Measurements from ENCODE around the gene RAX2. TPM values are rescaled to one million over a fixed set of nuclear protein-coding genes. Genes with fewer than 3 reads are reported as not detected.

The RAX2 gene
- total and polyA plus RNA-seq, 2 of the 13 experiments (the other 11 are each of a cell fraction or from before 2014, with no cell fraction given): not detected

DNA sequence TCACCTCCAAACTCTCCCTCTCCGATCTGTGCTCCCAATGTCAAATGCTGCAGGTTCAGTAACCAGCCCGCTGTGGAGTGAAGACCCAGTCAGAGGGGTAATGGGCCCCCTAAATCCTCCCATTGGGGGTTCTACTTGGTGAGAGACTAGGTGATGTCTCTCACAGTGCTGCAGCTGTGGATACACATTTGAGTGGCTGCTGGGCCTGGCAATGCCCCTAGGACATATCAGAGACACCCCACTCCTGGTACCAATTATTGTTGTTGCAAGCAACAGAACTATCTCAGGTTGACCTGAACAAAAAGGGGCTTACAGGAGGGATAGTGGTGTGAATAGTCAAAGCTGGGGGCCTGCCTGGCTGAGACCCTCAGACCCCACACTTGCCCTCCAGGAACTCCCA lies 9.6 kb upstream of the RAX2 start:
- in situ Hi-C loops (cut with HindIII; ENCODE audit: extremely low pct_ligation_motif_present, low pct_unique_long_range_greater_than_20kb) (no loop called here), intact Hi-C loops (cut with micrococcal nuclease; ENCODE audit: unreplicated experiment) (no loop called here)
- Histone ChIP-seq H3K27me3 (ENCODE audit: control insufficient read depth in 1 of 2, insufficient read depth in 2 of 2, low read length in 2 of 2) (peaks cover 8 to 30% of the 10 kb centered on the region in 2 experiments; a peak in 4 of 5 replicates), H3K4me1 (ENCODE audit: insufficient read depth, low read length) (0 out of 2 replicates have a peak, but pooled peaks cover 5% of the 10 kb centered on the region), H3K9me3 (ENCODE audit: low read length) (peaks cover 18% of the 10 kb centered on the region), H2AFZ (ENCODE audit: low read length) (no peak overlapping the region), H3K79me2 (ENCODE audit: insufficient read depth, low read length) (no peaks in the 10 kb centered on the region), H3K4me2 (ENCODE audit: low read depth, low read length) (no peak overlapping the region), H3K27ac (ENCODE audit: extremely low read length, insufficient read depth, low read length) (no peak overlapping the region), H4K20me1 (ENCODE audit: insufficient read depth, low read length) (no peaks in the 10 kb centered on the region), H3K36me3 (replicated peaks in 1 of 2; ENCODE audit: control insufficient read depth in 1 of 2, insufficient read depth in 2 of 2, low read length in 2 of 2) (no peaks in the 10 kb centered on the region), H3K9ac (ENCODE audit: insufficient read depth, low read depth, low read length) (no peak overlapping the region), H3K4me3 (replicated peaks in 1 of 3; ENCODE audit: insufficient read depth in 1 of 3, low read depth in 2 of 3, low read length in 3 of 3) (no peak overlapping the region)
- ATAC-seq (no peak), DNase-seq (ENCODE audit: low spot score) (no peak), FAIRE-seq (no peak)
- no TSS peak for BruUV-seq (replicated peaks)
- ChIA-PET CTCF (ENCODE audit: low intra/inter-chr PET ratio, low total read pairs) (no interaction called here), POLR2A (no interaction called here)
- TF ChIP-seq, protein P1, sequence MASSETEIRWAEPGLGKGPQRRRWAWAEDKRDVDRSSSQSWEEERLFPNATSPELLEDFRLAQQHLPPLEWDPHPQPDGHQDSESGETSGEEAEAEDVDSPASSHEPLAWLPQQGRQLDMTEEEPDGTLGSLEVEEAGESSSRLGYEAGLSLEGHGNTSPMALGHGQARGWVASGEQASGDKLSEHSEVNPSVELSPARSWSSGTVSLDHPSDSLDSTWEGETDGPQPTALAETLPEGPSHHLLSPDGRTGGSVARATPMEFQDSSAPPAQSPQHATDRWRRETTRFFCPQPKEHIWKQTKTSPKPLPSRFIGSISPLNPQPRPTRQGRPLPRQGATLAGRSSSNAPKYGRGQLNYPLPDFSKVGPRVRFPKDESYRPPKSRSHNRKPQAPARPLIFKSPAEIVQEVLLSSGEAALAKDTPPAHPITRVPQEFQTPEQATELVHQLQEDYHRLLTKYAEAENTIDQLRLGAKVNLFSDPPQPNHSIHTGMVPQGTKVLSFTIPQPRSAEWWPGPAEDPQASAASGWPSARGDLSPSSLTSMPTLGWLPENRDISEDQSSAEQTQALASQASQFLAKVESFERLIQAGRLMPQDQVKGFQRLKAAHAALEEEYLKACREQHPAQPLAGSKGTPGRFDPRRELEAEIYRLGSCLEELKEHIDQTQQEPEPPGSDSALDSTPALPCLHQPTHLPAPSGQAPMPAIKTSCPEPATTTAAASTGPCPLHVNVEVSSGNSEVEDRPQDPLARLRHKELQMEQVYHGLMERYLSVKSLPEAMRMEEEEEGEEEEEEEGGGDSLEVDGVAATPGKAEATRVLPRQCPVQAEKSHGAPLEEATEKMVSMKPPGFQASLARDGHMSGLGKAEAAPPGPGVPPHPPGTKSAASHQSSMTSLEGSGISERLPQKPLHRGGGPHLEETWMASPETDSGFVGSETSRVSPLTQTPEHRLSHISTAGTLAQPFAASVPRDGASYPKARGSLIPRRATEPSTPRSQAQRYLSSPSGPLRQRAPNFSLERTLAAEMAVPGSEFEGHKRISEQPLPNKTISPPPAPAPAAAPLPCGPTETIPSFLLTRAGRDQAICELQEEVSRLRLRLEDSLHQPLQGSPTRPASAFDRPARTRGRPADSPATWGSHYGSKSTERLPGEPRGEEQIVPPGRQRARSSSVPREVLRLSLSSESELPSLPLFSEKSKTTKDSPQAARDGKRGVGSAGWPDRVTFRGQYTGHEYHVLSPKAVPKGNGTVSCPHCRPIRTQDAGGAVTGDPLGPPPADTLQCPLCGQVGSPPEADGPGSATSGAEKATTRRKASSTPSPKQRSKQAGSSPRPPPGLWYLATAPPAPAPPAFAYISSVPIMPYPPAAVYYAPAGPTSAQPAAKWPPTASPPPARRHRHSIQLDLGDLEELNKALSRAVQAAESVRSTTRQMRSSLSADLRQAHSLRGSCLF (CRISPR knock-in tag; IDR thresholded peaks at IDR 0.05; ENCODE audit: borderline replicate concordance): no peak
- TF ChIP-seq CHD4 (IDR thresholded peaks at IDR 0.05; ENCODE audit: borderline replicate concordance, low read length) (0 out of 2 replicates have a peak, but pooled peaks have one; percentile 10), MTF2 (CRISPR knock-in tag; IDR thresholded peaks at IDR 0.05; ENCODE audit: borderline replicate concordance) (no peak)
- TF ChIP-seq, protein P2, sequence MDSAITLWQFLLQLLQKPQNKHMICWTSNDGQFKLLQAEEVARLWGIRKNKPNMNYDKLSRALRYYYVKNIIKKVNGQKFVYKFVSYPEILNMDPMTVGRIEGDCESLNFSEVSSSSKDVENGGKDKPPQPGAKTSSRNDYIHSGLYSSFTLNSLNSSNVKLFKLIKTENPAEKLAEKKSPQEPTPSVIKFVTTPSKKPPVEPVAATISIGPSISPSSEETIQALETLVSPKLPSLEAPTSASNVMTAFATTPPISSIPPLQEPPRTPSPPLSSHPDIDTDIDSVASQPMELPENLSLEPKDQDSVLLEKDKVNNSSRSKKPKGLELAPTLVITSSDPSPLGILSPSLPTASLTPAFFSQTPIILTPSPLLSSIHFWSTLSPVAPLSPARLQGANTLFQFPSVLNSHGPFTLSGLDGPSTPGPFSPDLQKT (CRISPR knock-in tag; IDR thresholded peaks at IDR 0.05; ENCODE audit: borderline replicate concordance): no peak
- TF ChIP-seq, protein P3, sequence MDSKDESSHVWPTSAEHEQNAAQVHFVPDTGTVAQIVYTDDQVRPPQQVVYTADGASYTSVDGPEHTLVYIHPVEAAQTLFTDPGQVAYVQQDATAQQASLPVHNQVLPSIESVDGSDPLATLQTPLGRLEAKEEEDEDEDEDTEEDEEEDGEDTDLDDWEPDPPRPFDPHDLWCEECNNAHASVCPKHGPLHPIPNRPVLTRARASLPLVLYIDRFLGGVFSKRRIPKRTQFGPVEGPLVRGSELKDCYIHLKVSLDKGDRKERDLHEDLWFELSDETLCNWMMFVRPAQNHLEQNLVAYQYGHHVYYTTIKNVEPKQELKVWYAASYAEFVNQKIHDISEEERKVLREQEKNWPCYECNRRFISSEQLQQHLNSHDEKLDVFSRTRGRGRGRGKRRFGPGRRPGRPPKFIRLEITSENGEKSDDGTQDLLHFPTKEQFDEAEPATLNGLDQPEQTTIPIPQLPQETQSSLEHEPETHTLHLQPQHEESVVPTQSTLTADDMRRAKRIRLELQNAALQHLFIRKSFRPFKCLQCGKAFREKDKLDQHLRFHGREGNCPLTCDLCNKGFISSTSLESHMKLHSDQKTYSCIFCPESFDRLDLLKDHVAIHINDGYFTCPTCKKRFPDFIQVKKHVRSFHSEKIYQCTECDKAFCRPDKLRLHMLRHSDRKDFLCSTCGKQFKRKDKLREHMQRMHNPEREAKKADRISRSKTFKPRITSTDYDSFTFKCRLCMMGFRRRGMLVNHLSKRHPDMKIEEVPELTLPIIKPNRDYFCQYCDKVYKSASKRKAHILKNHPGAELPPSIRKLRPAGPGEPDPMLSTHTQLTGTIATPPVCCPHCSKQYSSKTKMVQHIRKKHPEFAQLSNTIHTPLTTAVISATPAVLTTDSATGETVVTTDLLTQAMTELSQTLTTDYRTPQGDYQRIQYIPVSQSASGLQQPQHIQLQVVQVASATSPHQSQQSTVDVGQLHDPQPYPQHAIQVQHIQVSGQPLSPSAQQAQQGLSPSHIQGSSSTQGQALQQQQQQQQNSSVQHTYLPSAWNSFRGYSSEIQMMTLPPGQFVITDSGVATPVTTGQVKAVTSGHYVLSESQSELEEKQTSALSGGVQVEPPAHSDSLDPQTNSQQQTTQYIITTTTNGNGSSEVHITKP (CRISPR knock-in tag; IDR thresholded peaks at IDR 0.05; ENCODE audit: low read depth): no peak
- WGBS (ENCODE audit: low lambda C conversion rate): 68% methylated on average over 2 of the region's 2 CpGs
